Prostate gland (tissue), 2 donors: Measurements from ENCODE around the gene TSTD1. TPM values are rescaled to one million over a fixed set of nuclear protein-coding genes. Genes with fewer than 3 reads are reported as not detected.

ENCODE experiments used
- DNase-seq: peaks from one replicate; pipeline ENCODE4 v3.0.0-alpha.2; 2019; ENCODE audit warnings: low spot score
- H3K27ac ChIP-seq, 2 donors: fragments of 200-600 bp; sonication (generic); 2 replicates each; pipeline ENCODE4 v1.5.1; 2017 to 2019
- H3K27me3 ChIP-seq: fragments of 200-600 bp; sonication (generic); replicated peaks from 2 replicates; pipeline ENCODE4 v1.5.1; 2019; ENCODE audit not compliant: insufficient read depth
- H3K36me3 ChIP-seq, 2 donors: fragments of 200-600 bp; sonication (generic); 1 replicate in 1 of 2; 2 replicates in 1 of 2; pipeline versions ENCODE4 v1.5.1 to v1.8.1; 2017 to 2019
- H3K4me1 ChIP-seq: fragments of 200-600 bp; sonication (generic); replicated peaks from 2 replicates; pipeline ENCODE4 v1.5.1; 2019
- H3K4me3 ChIP-seq, 2 donors: fragments of 200-600 bp; sonication (generic); 2 replicates each; pipeline ENCODE4 v1.5.1; 2017 to 2019
- H3K9me3 ChIP-seq: fragments of 200-600 bp; sonication (generic); 2 replicates; pipeline ENCODE4 v1.5.1; 2017
- POLR2A ChIP-seq: fragments of 450-650 bp; IDR thresholded peaks from one replicate; pipeline ENCODE4 v1.6.1; 2016; ENCODE audit warnings: antibody characterized with exemption, mild to moderate bottlenecking
- POLR2AphosphoS5 ChIP-seq: sonication (generic); formaldehyde crosslinking; IDR thresholded peaks from one replicate; pipeline ENCODE4 v1.6.1; 2017; ENCODE audit warnings: antibody characterized with exemption
- WGBS: methylation state at CpG from one replicate; pipeline ENCODE4 v1.1.5; 2018; 5-methylcytosine and 5-hydroxymethylcytosine counted together
- intact Hi-C: fragments of 100-400 bp; cut with DNase I; formaldehyde crosslinking; loops from one replicate; pipeline ENCODE4 v1.14.2; 2022
- total RNA-seq, 2 donors: library from RNA; depleted of rRNA; stranded (reverse); fragments of >200 nt; gene quantifications; one replicate each; pipeline ENCODE4 v1.1.0, GENCODE V29; 2016
- TF ChIP-seq, protein P1 (sequence below), 4 experiments: fragments of 200-600 bp in 2 of 4; fragments of 450-650 bp in 2 of 4; sonication (generic) in 2 of 4; IDR thresholded peaks; 1 replicate in 3 of 4; 2 replicates in 1 of 4; pipeline ENCODE4 v1.5.1; 2016 to 2019; ENCODE audit warnings: antibody characterized with exemption in 4 of 4, mild to moderate bottlenecking in 2 of 4, moderate library complexity in 2 of 4

TSTD1 gene
- total RNA-seq, 2 donors from 2014 or later = 137 to 648 TPM

DNA sequence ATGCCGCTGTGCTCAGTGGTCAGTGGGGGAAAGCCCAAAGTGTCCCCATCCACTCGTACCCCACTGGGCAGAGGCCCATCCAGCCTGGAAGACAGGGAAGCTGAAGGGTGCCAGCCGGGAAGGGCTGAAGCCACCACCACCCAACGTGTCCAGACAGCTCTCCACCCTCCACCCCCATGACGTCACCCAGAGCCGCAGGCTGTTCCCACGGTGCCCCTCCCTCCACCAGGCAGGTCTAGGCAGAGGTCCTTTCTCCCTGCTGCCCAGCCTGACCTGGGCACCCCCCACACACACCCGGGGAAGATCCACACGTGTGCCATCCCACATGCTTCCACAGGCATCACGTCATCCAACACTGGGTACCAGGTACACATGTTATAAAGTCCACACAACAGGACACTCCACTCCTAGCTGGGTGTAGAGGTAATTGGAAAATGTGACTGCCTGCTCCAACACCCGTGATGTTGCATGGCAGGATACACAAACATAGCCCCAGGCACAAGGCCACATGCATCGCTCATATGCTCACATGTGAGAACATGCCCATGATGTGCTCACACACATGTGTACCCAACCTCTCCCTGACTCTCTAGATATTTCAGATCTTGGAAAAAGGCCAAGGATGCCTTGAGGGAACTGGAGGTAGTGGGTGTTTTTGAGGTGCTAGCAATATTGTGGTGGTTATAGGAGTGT is 36.1 kb upstream of the TSTD1 start:
- no peak overlapping the region for H3K4me3 ChIP-seq
- intact Hi-C loops = no loop called here
- 46% methylated on average over 12 of the region's 12 CpGs for WGBS
- H3K4me1 ChIP-seq = no peaks in the 10 kb centered on the region
- peak; percentile 20 for TF ChIP-seq POLR2AphosphoS5
- TF ChIP-seq, protein P1, sequence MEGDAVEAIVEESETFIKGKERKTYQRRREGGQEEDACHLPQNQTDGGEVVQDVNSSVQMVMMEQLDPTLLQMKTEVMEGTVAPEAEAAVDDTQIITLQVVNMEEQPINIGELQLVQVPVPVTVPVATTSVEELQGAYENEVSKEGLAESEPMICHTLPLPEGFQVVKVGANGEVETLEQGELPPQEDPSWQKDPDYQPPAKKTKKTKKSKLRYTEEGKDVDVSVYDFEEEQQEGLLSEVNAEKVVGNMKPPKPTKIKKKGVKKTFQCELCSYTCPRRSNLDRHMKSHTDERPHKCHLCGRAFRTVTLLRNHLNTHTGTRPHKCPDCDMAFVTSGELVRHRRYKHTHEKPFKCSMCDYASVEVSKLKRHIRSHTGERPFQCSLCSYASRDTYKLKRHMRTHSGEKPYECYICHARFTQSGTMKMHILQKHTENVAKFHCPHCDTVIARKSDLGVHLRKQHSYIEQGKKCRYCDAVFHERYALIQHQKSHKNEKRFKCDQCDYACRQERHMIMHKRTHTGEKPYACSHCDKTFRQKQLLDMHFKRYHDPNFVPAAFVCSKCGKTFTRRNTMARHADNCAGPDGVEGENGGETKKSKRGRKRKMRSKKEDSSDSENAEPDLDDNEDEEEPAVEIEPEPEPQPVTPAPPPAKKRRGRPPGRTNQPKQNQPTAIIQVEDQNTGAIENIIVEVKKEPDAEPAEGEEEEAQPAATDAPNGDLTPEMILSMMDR (IDR thresholded peaks at IDR 0.05) = no peak
- no peak for TF ChIP-seq POLR2A
- H3K27ac ChIP-seq = no peak overlapping the region
- DNase-seq = peak; percentile 66
- H3K27me3 ChIP-seq = no peaks in the 10 kb centered on the region
- no peaks in the 10 kb centered on the region for H3K36me3 ChIP-seq
- no peaks in the 10 kb centered on the region for H3K9me3 ChIP-seq

DNA sequence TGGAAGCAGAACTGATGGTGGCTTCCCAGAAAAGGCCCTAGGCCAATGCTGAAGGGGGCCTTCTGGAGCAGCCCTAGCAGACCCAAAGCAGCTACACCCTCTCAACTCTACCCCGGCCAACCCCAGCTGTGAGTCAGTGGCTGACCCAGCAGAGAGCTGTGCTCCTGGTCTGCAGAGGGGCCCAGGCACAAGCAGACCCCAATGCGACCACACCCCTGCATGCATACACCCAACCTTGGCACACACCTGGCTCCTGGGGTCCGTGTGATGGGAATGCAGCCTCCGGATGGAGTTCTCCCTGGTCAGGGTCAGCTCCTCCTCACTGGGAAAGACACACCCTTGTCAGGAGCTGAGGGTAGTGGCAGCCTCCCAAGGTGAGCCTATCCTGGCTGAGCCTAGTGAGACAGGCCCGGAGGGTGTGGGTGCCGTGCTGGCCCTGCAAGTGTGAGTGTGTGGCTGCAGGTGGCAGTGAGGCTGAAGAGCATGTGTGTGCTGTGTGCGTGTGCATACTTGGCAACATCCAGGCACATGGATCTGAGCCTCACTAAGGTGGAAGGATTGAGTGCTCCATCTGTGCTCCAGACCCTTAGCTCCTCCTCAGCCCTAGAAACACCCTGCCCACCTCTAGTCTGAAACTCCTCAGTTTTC is 34.8 kb upstream of the TSTD1 start:
- H3K9me3 ChIP-seq = no peaks in the 10 kb centered on the region
- DNase-seq = peak; percentile 22
- H3K36me3 ChIP-seq = no peaks in the 10 kb centered on the region
- WGBS = 83% methylated on average over 5 of the region's 7 CpGs
- TF ChIP-seq, protein P1 (IDR thresholded peaks at IDR 0.05) = peak in 1 of 4 experiments; percentile 14
- TF ChIP-seq POLR2AphosphoS5 = no peak
- H3K4me3 ChIP-seq = no peak overlapping the region
- intact Hi-C loops = no loop called here
- no peak overlapping the region for H3K27ac ChIP-seq
- no peaks in the 10 kb centered on the region for H3K27me3 ChIP-seq
- no peaks in the 10 kb centered on the region for H3K4me1 ChIP-seq

DNA sequence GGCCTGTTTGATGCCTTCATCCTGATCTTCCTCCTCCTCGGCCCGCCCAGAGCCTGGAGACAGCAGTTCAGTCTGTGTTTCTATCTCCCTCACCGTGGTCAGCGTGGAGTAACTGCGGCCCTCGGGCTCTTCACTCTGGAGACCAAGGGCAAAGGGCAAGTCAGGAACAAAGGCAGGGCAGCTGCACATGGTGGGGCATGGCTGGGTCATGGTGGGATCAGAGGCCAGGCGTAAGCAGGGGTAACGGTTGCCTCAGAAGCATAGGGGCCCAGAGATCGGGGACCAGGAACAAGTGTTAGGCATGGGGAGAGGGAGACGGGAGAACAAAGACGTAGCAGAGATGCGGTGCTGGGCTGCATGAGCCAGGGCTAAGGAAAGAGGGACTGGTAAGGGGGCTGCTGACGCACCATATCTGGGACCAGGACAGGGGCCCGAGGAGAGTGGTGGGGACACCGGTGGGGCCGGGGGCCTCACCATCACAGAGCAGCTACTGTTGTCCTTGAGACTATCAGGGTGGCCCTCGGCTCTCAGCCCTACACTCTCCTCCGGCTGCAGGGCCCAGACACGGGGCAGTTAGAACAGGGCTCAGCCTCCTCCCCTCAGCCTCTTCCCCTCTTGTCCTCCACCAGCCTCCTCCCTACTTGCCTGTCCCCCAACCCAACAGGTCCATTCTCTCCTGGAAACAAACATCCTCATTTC is 34.1 kb upstream of the TSTD1 start:
- 89% methylated on average over 19 of the region's 19 CpGs for WGBS
- no peak for TF ChIP-seq POLR2AphosphoS5
- TF ChIP-seq POLR2A = no peak
- TF ChIP-seq, protein P1 (IDR thresholded peaks at IDR 0.05) = no peak
- Histone ChIP-seq H3K36me3 (no peaks in the 10 kb centered on the region), H3K9me3 (no peaks in the 10 kb centered on the region), H3K4me3 (no peak overlapping the region), H3K4me1 (no peaks in the 10 kb centered on the region), H3K27ac (no peak overlapping the region), H3K27me3 (no peaks in the 10 kb centered on the region)
- intact Hi-C loops = no loop called here
- no peak for DNase-seq

DNA sequence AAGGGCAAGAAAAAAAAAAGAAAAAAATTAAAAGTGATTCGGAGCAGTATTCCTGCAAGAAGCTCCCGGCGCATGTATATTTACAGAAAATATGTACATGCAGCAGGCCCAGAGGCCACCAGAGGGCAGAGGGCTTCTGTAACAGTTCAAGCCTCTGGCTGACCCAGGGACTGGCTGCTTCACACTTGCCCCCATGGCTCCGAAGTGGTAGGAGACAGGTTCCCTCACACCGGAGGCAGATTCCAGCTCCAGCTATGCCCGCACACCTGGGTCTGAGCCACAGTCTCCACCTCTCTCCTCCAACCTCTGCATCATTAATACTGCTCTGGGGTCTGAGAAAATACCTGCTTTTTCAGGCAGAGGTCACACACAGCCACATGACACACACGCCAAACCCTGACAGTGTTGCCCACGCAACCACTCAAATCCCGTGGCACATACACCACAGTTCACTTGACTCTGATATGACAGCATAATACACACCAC is 33.2 kb upstream of the TSTD1 start:
- intact Hi-C loops = no loop called here
- peak; percentile 46 for DNase-seq
- H3K4me1 ChIP-seq = no peaks in the 10 kb centered on the region
- no peak for TF ChIP-seq POLR2AphosphoS5
- TF ChIP-seq, protein P1 (IDR thresholded peaks at IDR 0.05) = peak in 3 of 4 experiments; percentile 29 to 65 (median 59)
- TF ChIP-seq POLR2A = no peak
- H3K27me3 ChIP-seq = no peaks in the 10 kb centered on the region
- H3K4me3 ChIP-seq = no peak overlapping the region
- no peak overlapping the region for H3K27ac ChIP-seq
- H3K9me3 ChIP-seq = no peaks in the 10 kb centered on the region
- 79% methylated on average over 9 of the region's 9 CpGs for WGBS
- H3K36me3 ChIP-seq = no peaks in the 10 kb centered on the region
